SK-N-SH (cell line): ENCODE results near the gene TAB3. TPM values are rescaled to one million over a fixed set of nuclear protein-coding genes. Genes with fewer than 3 reads are reported as not detected.

Source experiments
- CTCF ChIA-PET: fragments of 300-600, 350-600 bp; formaldehyde crosslinking; extraction: SDS; loops from one replicate; lab custom pipeline; 2021; lab: Yijun Ruan, JAX
- POLR2A ChIA-PET: fragments of 350-600 bp; sonication (Branson Sonifier 250); formaldehyde crosslinking; extraction: SDS; loops from one replicate; lab custom pipeline; 2020; ENCODE audit warnings: antibody characterized with exemption, inconsistent platforms; lab: Yijun Ruan, JAX
- DNase-seq: peaks from one replicate; pipeline ENCODE4 v3.0.0; 2012
- H2AFZ ChIP-seq: fragments of 200-600 bp; sonication (generic); 2 replicates; pipeline ENCODE4 v1.8.1; 2016; ENCODE audit warnings: antibody characterized with exemption, mild to moderate bottlenecking, low read depth
- H3F3A ChIP-seq: fragments of 200-600 bp; sonication (generic); replicated peaks from 2 replicates; pipeline ENCODE3; 2016; ENCODE audit warnings: antibody characterized with exemption, mild to moderate bottlenecking; ENCODE audit not compliant: insufficient read depth
- H3K27ac ChIP-seq, 2 experiments: fragments of 200-500 bp in 1 of 2; fragments of 200-600 bp in 1 of 2; sonication (Bioruptor generic) in 1 of 2; sonication (generic), shearing (Covaris generic) in 1 of 2; 2 replicates each; pipeline versions ENCODE4 v1.5.1 to v1.6.1; 2014 to 2016; ENCODE audit warnings: low read depth in 2 of 2, inconsistent platforms in 1 of 2, low read length in 1 of 2, mild to moderate bottlenecking in 1 of 2, mixed read lengths in 1 of 2
- H3K27me3 ChIP-seq: fragments of 200-600 bp; sonication (generic), shearing (Covaris generic); 2 replicates; pipeline ENCODE4 v1.6.1; 2016; ENCODE audit warnings: mixed run types; ENCODE audit not compliant: insufficient read depth
- H3K36me3 ChIP-seq, 2 experiments: fragments of 200-500 bp in 1 of 2; fragments of 200-600 bp in 1 of 2; sonication (Bioruptor generic) in 1 of 2; sonication (generic) in 1 of 2; replicated peaks in 1 of 2; 2 replicates each; pipeline versions ENCODE3 to v1.5.1; 2014 to 2016; ENCODE audit warnings: low read length in 1 of 2, mild to moderate bottlenecking in 1 of 2; ENCODE audit not compliant: insufficient read depth in 2 of 2, control insufficient read depth in 1 of 2
- H3K4me1 ChIP-seq, 2 experiments: fragments of 200-500 bp in 1 of 2; fragments of 200-600 bp in 1 of 2; sonication (Bioruptor generic) in 1 of 2; sonication (generic), shearing (Covaris generic) in 1 of 2; 2 replicates each; pipeline versions ENCODE4 v1.5.1 to v1.6.1; 2014 to 2016; ENCODE audit warnings: low read depth in 1 of 2, low read length in 1 of 2, mixed run types in 1 of 2; ENCODE audit not compliant: insufficient read depth in 2 of 2, control insufficient read depth in 1 of 2
- H3K4me2 ChIP-seq: fragments of 200-600 bp; sonication (generic), shearing (Covaris generic); 2 replicates; pipeline ENCODE4 v1.6.1; 2017; ENCODE audit warnings: mixed run types
- H3K4me3 ChIP-seq, 2 experiments: fragments of 200-500 bp in 1 of 2; fragments of 200-600 bp in 1 of 2; sonication (Bioruptor generic) in 1 of 2; sonication (generic), shearing (Covaris generic) in 1 of 2; 2 replicates each; pipeline versions ENCODE4 v1.5.1 to v1.8.1; 2014 to 2016; ENCODE audit warnings: low read depth in 2 of 2, inconsistent platforms in 1 of 2, low read length in 1 of 2, mild to moderate bottlenecking in 1 of 2, mixed read lengths in 1 of 2, moderate library complexity in 1 of 2
- H3K79me2 ChIP-seq: fragments of 200-600 bp; sonication (generic); 2 replicates; pipeline ENCODE4 v1.8.1; 2017; ENCODE audit warnings: mild to moderate bottlenecking; ENCODE audit not compliant: insufficient read depth
- H3K9ac ChIP-seq: fragments of 200-600 bp; sonication (generic); 2 replicates; pipeline ENCODE4 v1.6.1; 2017; ENCODE audit warnings: mixed run types
- H3K9me2 ChIP-seq: fragments of 200-600 bp; sonication (generic); 2 replicates; pipeline ENCODE4 v1.6.1; 2017; ENCODE audit warnings: mixed run types
- H3K9me3 ChIP-seq: fragments of 200-600 bp; sonication (generic); 2 replicates; pipeline ENCODE4 v1.6.1; 2017; ENCODE audit warnings: mixed run types, mild to moderate bottlenecking, moderate library complexity
- H4K20me1 ChIP-seq: fragments of 200-600 bp; sonication (generic); 2 replicates; pipeline ENCODE4 v1.6.1; 2017; ENCODE audit warnings: mild to moderate bottlenecking, mixed run types; ENCODE audit not compliant: insufficient read depth
- EP300 ChIP-seq, 2 experiments: IDR thresholded peaks; 2 replicates each; pipeline versions ENCODE4 v1.4.0 to v1.6.1; 2012; ENCODE audit warnings: borderline replicate concordance in 1 of 2, low read depth in 1 of 2, low read length in 1 of 2
- EZH2phosphoT487 ChIP-seq: fragments of 200-600 bp; sonication (generic); IDR thresholded peaks from 2 replicates; pipeline ENCODE4 v1.6.1; 2017; ENCODE audit warnings: low read depth, mixed run types, mild to moderate bottlenecking, antibody characterized with exemption, moderate library complexity, borderline replicate concordance
- FOSL2 ChIP-seq: IDR thresholded peaks from 2 replicates; pipeline ENCODE4 v1.4.0; 2012; ENCODE audit warnings: low read depth, mild to moderate bottlenecking, moderate library complexity, borderline replicate concordance
- FOXJ3 ChIP-seq: sonication (generic); formaldehyde crosslinking; IDR thresholded peaks from 2 replicates; pipeline ENCODE4 v1.5.1; 2020; ENCODE audit warnings: mild to moderate bottlenecking, missing genetic modification reagents
- GABPA ChIP-seq: IDR thresholded peaks from 2 replicates; pipeline ENCODE4 v1.4.0; 2012; ENCODE audit warnings: low read depth, mild to moderate bottlenecking
- PBX3 ChIP-seq: IDR thresholded peaks from 2 replicates; pipeline ENCODE4; 2012
- RAD21 ChIP-seq: IDR thresholded peaks from 2 replicates; pipeline ENCODE4 v1.6.1; 2012; ENCODE audit warnings: mild to moderate bottlenecking, low read length
- SIN3A ChIP-seq: IDR thresholded peaks from 2 replicates; pipeline ENCODE4 v1.6.1; 2012; ENCODE audit warnings: low read depth, mild to moderate bottlenecking, low read length, moderate library complexity, borderline replicate concordance
- WGBS: methylation state at CpG from one replicate; pipeline ENCODE4 v1.1.6; 2017; ENCODE audit warnings: low lambda C conversion rate; 5-methylcytosine and 5-hydroxymethylcytosine counted together
- polyA plus RNA-seq, 3 experiments: library from polyadenylated mRNA; depleted of rRNA; stranded (reverse); fragments of >200 nt; gene quantifications; 2 replicates each; pipeline ENCODE4 v1.2.3, GENCODE V29; 2012
- TF ChIP-seq, protein P1 (sequence below): IDR thresholded peaks from 2 replicates; pipeline ENCODE4 v1.6.1; 2012; ENCODE audit warnings: mild to moderate bottlenecking, low read depth, low read length, moderate library complexity

TAB3 gene
- polyA plus RNA-seq, 1 of the 3 experiments (the other 2 are of a cell fraction): 9.2 TPM

DNA sequence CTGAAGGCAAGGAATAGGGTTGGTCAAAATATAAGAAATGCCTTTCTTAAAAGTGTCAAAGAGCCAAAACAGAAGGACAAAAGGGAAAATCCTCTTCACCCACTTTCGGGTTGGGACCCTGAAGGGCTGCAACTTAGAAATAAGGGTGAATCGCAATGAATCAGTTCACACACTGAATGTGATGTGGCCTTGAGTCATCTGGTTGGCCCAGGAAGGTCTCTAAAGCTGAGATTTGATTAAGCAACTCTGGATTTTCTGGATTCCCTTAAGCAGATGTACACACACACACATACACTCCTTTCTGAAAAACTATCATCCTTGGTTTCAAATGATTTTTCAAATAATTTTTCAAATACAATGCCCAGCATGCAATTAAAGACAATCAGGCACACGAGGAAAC lies 13.1 kb downstream of the TAB3 start:
- ChIA-PET POLR2A (no interaction called here), CTCF (interaction anchor here (0.7 kb wide), 1 partner anchor 107 kb away, joined by 3 read pairs; no protein-coding TSS in a partner anchor)
- peak overlapping the region; percentile 39; the same call in 1 of the 2 replicates for H3K4me2 ChIP-seq
- peaks cover 0 to 3% of the 10 kb centered on the region in 2 experiments for H3K36me3 ChIP-seq
- DNase-seq: no peak
- H3K9me2 ChIP-seq: no peaks in the 10 kb centered on the region
- peak overlapping the region in 1 of 2 experiments; percentile 25; a peak in 1 of 4 replicates for H3K27ac ChIP-seq
- H3K79me2 ChIP-seq: peaks cover 31% of the 10 kb centered on the region; the same call in 1 of the 2 replicates
- H3K9ac ChIP-seq: no peak overlapping the region
- no peak overlapping the region for H3K4me3 ChIP-seq
- no peaks in the 10 kb centered on the region for H3K27me3 ChIP-seq
- no peaks in the 10 kb centered on the region for H3F3A ChIP-seq
- peak; percentile 59; the same call in 1 of the 2 replicates for TF ChIP-seq FOSL2
- TF ChIP-seq, protein P1, sequence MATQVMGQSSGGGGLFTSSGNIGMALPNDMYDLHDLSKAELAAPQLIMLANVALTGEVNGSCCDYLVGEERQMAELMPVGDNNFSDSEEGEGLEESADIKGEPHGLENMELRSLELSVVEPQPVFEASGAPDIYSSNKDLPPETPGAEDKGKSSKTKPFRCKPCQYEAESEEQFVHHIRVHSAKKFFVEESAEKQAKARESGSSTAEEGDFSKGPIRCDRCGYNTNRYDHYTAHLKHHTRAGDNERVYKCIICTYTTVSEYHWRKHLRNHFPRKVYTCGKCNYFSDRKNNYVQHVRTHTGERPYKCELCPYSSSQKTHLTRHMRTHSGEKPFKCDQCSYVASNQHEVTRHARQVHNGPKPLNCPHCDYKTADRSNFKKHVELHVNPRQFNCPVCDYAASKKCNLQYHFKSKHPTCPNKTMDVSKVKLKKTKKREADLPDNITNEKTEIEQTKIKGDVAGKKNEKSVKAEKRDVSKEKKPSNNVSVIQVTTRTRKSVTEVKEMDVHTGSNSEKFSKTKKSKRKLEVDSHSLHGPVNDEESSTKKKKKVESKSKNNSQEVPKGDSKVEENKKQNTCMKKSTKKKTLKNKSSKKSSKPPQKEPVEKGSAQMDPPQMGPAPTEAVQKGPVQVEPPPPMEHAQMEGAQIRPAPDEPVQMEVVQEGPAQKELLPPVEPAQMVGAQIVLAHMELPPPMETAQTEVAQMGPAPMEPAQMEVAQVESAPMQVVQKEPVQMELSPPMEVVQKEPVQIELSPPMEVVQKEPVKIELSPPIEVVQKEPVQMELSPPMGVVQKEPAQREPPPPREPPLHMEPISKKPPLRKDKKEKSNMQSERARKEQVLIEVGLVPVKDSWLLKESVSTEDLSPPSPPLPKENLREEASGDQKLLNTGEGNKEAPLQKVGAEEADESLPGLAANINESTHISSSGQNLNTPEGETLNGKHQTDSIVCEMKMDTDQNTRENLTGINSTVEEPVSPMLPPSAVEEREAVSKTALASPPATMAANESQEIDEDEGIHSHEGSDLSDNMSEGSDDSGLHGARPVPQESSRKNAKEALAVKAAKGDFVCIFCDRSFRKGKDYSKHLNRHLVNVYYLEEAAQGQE: no peak
- H3K9me3 ChIP-seq: no peaks in the 10 kb centered on the region
- 0 out of 2 replicates have a peak, but pooled peaks cover 5% of the 10 kb centered on the region for H4K20me1 ChIP-seq
- no peaks in the 10 kb centered on the region for H3K4me1 ChIP-seq
- WGBS: 15% methylated on average over 3 of the region's 3 CpGs
- no peak overlapping the region for H2AFZ ChIP-seq

- Histone ChIP-seq H3K9me3 (no peaks in the 10 kb centered on the region), H3F3A (no peaks in the 10 kb centered on the region), H4K20me1 (0 out of 2 replicates have a peak, but pooled peaks cover 5% of the 10 kb centered on the region), H3K4me3 (no peak overlapping the region), H3K79me2 (peaks cover 31% of the 10 kb centered on the region; the same call in 1 of the 2 replicates), H3K27me3 (no peaks in the 10 kb centered on the region), H3K9ac (no peak overlapping the region), H3K4me2 (no peak overlapping the region), H3K9me2 (no peaks in the 10 kb centered on the region), H3K36me3 (peaks cover 0 to 5% of the 10 kb centered on the region in 2 experiments), H3K27ac (no peak overlapping the region), H2AFZ (no peak overlapping the region), H3K4me1 (no peaks in the 10 kb centered on the region)
- POLR2A ChIA-PET: no interaction called here
- CTCF ChIA-PET: no interaction called here
- 58% methylated on average over 3 of the region's 3 CpGs for WGBS
- TF ChIP-seq FOXJ3 (CRISPR knock-in tag) (no peak), GABPA (no peak), PBX3 (no peak), EP300 (IDR thresholded peaks at IDR 0.05; ENCODE audit: borderline replicate concordance in 1 of 2, low read depth in 1 of 2, low read length in 1 of 2) (no peak), EZH2phosphoT487 (no peak), SIN3A (no peak), RAD21 (no peak)
- DNase-seq: no peak
These were observed 14.2 kb downstream of the TAB3 start for GRCh38 chrX:30874851-30875250.
